HG03457 (cell line): Measurements from ENCODE around the gene MTRF1.
A peak's percentile ranks its signal among the peaks of the same experiment; 100 is the strongest.

ENCODE experiments used
- ATAC-seq: cut with Tn5 transposase; IDR thresholded peaks from one replicate; pipeline ENCODE4 v1.9.1; 2021; ENCODE audit warnings: moderate number of reproducible peaks; ENCODE audit not compliant: unreplicated experiment

MTRF1 gene

GRCh38 chr13:41263261-41263971 lies at the start of gene MTRF1:
TSS of gene MTRF1 (minus strand) at chr13:41263576. CDS start at chr13:41260907, 2,669 bp downstream.
- ATAC-seq: peak; percentile 86

- ATAC-seq: no peak
These were observed 49.7 kb upstream of the MTRF1 start for GRCh38 chr13:41313117-41313516.

GRCh38 chr13:41312176-41312500 lies 48.8 kb upstream of the MTRF1 start:
- no peak for ATAC-seq

GRCh38 chr13:41311406-41312175 lies 48.2 kb upstream of the MTRF1 start:
- peak; percentile 37 for ATAC-seq

GRCh38 chr13:41310963-41311405 lies 47.6 kb upstream of the MTRF1 start, which contains the start of gene NAA16:
TSS of gene NAA16 (plus strand) at chr13:41311267. CDS start at chr13:41311529, 262 bp downstream.
- ATAC-seq: peak; percentile 47

GRCh38 chr13:41307884-41308640 lies 44.7 kb upstream of the MTRF1 start:
- ATAC-seq: no peak

GRCh38 chr13:41306271-41307145 lies 43.1 kb upstream of the MTRF1 start:
- no peak for ATAC-seq

GRCh38 chr13:41304551-41304950 lies 41.2 kb upstream of the MTRF1 start:
- no peak for ATAC-seq

GRCh38 chr13:41302743-41303142 lies 39.4 kb upstream of the MTRF1 start:
- ATAC-seq: no peak

- ATAC-seq: no peak
These were observed 36.1 kb upstream of the MTRF1 start for GRCh38 chr13:41299316-41300094.

- ATAC-seq: no peak
These were observed 33.7 kb upstream of the MTRF1 start for GRCh38 chr13:41296879-41297646.

GRCh38 chr13:41295973-41296372 lies 32.6 kb upstream of the MTRF1 start:
- no peak for ATAC-seq

- no peak for ATAC-seq
These were observed 31.5 kb upstream of the MTRF1 start for GRCh38 chr13:41294914-41295313.

- ATAC-seq: no peak
These were observed 29.9 kb upstream of the MTRF1 start for GRCh38 chr13:41293272-41293671.

GRCh38 chr13:41291246-41291645 lies 27.9 kb upstream of the MTRF1 start:
- no peak for ATAC-seq

GRCh38 chr13:41289463-41289881 lies 26.1 kb upstream of the MTRF1 start:
- no peak for ATAC-seq

GRCh38 chr13:41286370-41286769 lies 23.0 kb upstream of the MTRF1 start:
- no peak for ATAC-seq

GRCh38 chr13:41284512-41285288 lies 21.3 kb upstream of the MTRF1 start:
- no peak for ATAC-seq
